GM18517 (cell line): ENCODE data around the gene SLC40A1.

ENCODE experiments used
- ATAC-seq: cut with Tn5 transposase; IDR thresholded peaks from one replicate; pipeline ENCODE4 v1.9.1; 2021; ENCODE audit warnings: mild to moderate bottlenecking, moderate library complexity; ENCODE audit not compliant: unreplicated experiment

Gene SLC40A1

GRCh38 chr2:189516546-189516945, 64.0 kb downstream of the SLC40A1 start:
- no peak for ATAC-seq

GRCh38 chr2:189515264-189515663, 65.3 kb downstream of the SLC40A1 start:
- no peak for ATAC-seq

- ATAC-seq = no peak
Measured at GRCh38 chr2:189514104-189514503, 66.5 kb downstream of the SLC40A1 start.

- no peak for ATAC-seq
Measured at GRCh38 chr2:189512879-189513278, 67.7 kb downstream of the SLC40A1 start.

GRCh38 chr2:189511960-189512319, 68.6 kb downstream of the SLC40A1 start:
- ATAC-seq = no peak

- no peak for ATAC-seq
Measured at GRCh38 chr2:189511210-189511959, 69.2 kb downstream of the SLC40A1 start.
